ENCODE data around the gene ROBO1.

- no peak for TF ChIP-seq FOS (IDR thresholded peaks at IDR 0.05; ENCODE audit: borderline replicate concordance, insufficient read depth, low read length)
- TF ChIP-seq POLR2A (IDR thresholded peaks at IDR 0.05; ENCODE audit: low read depth, low read length), result no peak
These were observed 279.4 kb downstream of the ROBO1 start for GRCh38 chr3:79488407-79488806.

All from endothelial cell of umbilical vein (primary cell).